MCF 10A (cell line): ENCODE data around the gene OSBPL2. TPM values are rescaled to one million over a fixed set of nuclear protein-coding genes. Genes with fewer than 3 reads are reported as not detected.

Experiments
- BruUV-seq: library from RNA; stranded (reverse); fragments of 400-500 nt; replicated peaks from 2 replicates; lab custom pipeline; 2021; lab: Mats Ljungman, UMichigan
- CTCF ChIA-PET: fragments of 300-600 bp; sonication (Branson Sonifier 250); formaldehyde crosslinking; extraction: SDS; loops from one replicate; lab custom pipeline; 2021; ENCODE audit warnings: antibody characterized with exemption, inconsistent platforms; lab: Yijun Ruan, JAX
- POLR2A ChIA-PET: fragments of 300-600, 350-650 bp; sonication (Branson Sonifier 250); formaldehyde crosslinking; extraction: SDS; loops from one replicate; lab custom pipeline; 2020; ENCODE audit warnings: antibody characterized with exemption, inconsistent platforms; lab: Yijun Ruan, JAX
- DNase-seq: peaks from one replicate; pipeline ENCODE4 v3.0.0-alpha.2; 2018; ENCODE audit not compliant: unreplicated experiment
- H3K27ac Mint-ChIP-seq: one replicate; pipeline ENCODE4 v1.8.0; 2022; ENCODE audit warnings: mild to moderate bottlenecking, low read depth, mixed read lengths; ENCODE audit not compliant: unreplicated experiment
- H3K27me3 Mint-ChIP-seq: one replicate; pipeline ENCODE4 v1.8.0; 2022; ENCODE audit warnings: mixed read lengths; ENCODE audit not compliant: insufficient read depth, unreplicated experiment
- H3K36me3 Mint-ChIP-seq: one replicate; pipeline ENCODE4 v1.8.0; 2022; ENCODE audit warnings: mild to moderate bottlenecking, moderate library complexity, mixed read lengths; ENCODE audit not compliant: insufficient read depth, unreplicated experiment
- H3K4me1 Mint-ChIP-seq: one replicate; pipeline ENCODE4 v1.8.0; 2022; ENCODE audit warnings: mixed read lengths; ENCODE audit not compliant: insufficient read depth, unreplicated experiment
- H3K4me3 Mint-ChIP-seq: one replicate; pipeline ENCODE4 v1.8.0; 2022; ENCODE audit warnings: mild to moderate bottlenecking, moderate library complexity, mixed read lengths; ENCODE audit not compliant: unreplicated experiment
- H3K9me3 Mint-ChIP-seq: one replicate; pipeline ENCODE4 v1.8.0; 2022; ENCODE audit warnings: mixed read lengths; ENCODE audit not compliant: unreplicated experiment
- CTCF ChIP-seq: fragments of 200-600 bp; IDR thresholded peaks from one replicate; pipeline ENCODE4 v1.8.0; 2022; ENCODE audit warnings: antibody characterized with exemption, mild to moderate bottlenecking; ENCODE audit not compliant: unreplicated experiment
- intact Hi-C: fragments of 100-400 bp; cut with micrococcal nuclease; formaldehyde crosslinking; loops from 2 replicates; pipeline ENCODE4 v1.14.1; 2022
- total RNA-seq: library from RNA; stranded (reverse); gene quantifications from 2 replicates; pipeline ENCODE4 v1.2.3, GENCODE V29; 2022

The OSBPL2 gene
- total RNA-seq, 1 experiment from 2014 or later: 38.8 TPM

- ChIA-PET CTCF (interaction anchor here (0.6 kb wide), 1 partner anchor 111 kb away, joined by 3 read pairs; no protein-coding TSS in a partner anchor), POLR2A (no interaction called here)
- H3K4me3 Mint-ChIP-seq: no peak overlapping the region
- no TSS peak for BruUV-seq
- intact Hi-C loops: no loop called here
- H3K4me1 Mint-ChIP-seq: peaks cover 5% of the 10 kb centered on the region
- H3K9me3 Mint-ChIP-seq: no peaks in the 10 kb centered on the region
- H3K27ac Mint-ChIP-seq: no peak overlapping the region
- TF ChIP-seq CTCF: no peak
- no peaks in the 10 kb centered on the region for H3K27me3 Mint-ChIP-seq
- H3K36me3 Mint-ChIP-seq: peaks cover 33% of the 10 kb centered on the region
- DNase-seq: no peak
These were observed 15.1 kb downstream of the OSBPL2 start for GRCh38 chr20:62253398-62253797.

- no peak overlapping the region for H3K4me3 Mint-ChIP-seq
- H3K36me3 Mint-ChIP-seq: peaks cover 41% of the 10 kb centered on the region
- ChIA-PET POLR2A (no interaction called here), CTCF (interaction anchor here (0.6 kb wide), 1 partner anchor 156 kb away, joined by 3 read pairs; no protein-coding TSS in a partner anchor)
- no peak for DNase-seq
- H3K9me3 Mint-ChIP-seq: no peaks in the 10 kb centered on the region
- no peaks in the 10 kb centered on the region for H3K27me3 Mint-ChIP-seq
- intact Hi-C loops: no loop called here
- no peak overlapping the region for H3K27ac Mint-ChIP-seq
- no TSS peak for BruUV-seq
- no peak for TF ChIP-seq CTCF
- H3K4me1 Mint-ChIP-seq: peaks cover 9% of the 10 kb centered on the region
These were observed 15.9 kb downstream of the OSBPL2 start for GRCh38 chr20:62254021-62254724.

- no TSS peak for BruUV-seq
- no peak for TF ChIP-seq CTCF
- H3K4me1 Mint-ChIP-seq: peaks cover 9% of the 10 kb centered on the region
- H3K36me3 Mint-ChIP-seq: peaks cover 51% of the 10 kb centered on the region
- H3K9me3 Mint-ChIP-seq: no peaks in the 10 kb centered on the region
- intact Hi-C loops: no loop called here
- H3K27ac Mint-ChIP-seq: no peak overlapping the region
- H3K27me3 Mint-ChIP-seq: no peaks in the 10 kb centered on the region
- ChIA-PET POLR2A (interaction anchor here (0.9 kb wide), 1 partner anchor 18 kb away, joined by 3 read pairs; the partner anchor contains the start of gene OSBPL2), CTCF (no interaction called here)
- H3K4me3 Mint-ChIP-seq: no peak overlapping the region
- no peak for DNase-seq
These were observed 17.7 kb downstream of the OSBPL2 start for GRCh38 chr20:62255976-62256375.

- TF ChIP-seq CTCF: no peak
- peaks cover 66% of the 10 kb centered on the region for H3K36me3 Mint-ChIP-seq
- no peaks in the 10 kb centered on the region for H3K9me3 Mint-ChIP-seq
- H3K27ac Mint-ChIP-seq: no peak overlapping the region
- peaks cover 9% of the 10 kb centered on the region for H3K4me1 Mint-ChIP-seq
- H3K4me3 Mint-ChIP-seq: no peak overlapping the region
- H3K27me3 Mint-ChIP-seq: no peaks in the 10 kb centered on the region
- ChIA-PET CTCF (no interaction called here), POLR2A (no interaction called here)
- intact Hi-C loops: no loop called here
- BruUV-seq: no TSS peak
- peak; percentile 27 for DNase-seq
These were observed 20.4 kb downstream of the OSBPL2 start for GRCh38 chr20:62258499-62259293.
